Measurements from ENCODE around the gene AP4M1. TPM values are rescaled to one million over a fixed set of nuclear protein-coding genes. Genes with fewer than 3 reads are reported as not detected.

Gene AP4M1
- total and polyA plus RNA-seq, 2 donors (not counting 1 experiment from before 2014, with no cell fraction given), result 17.2 to 19.6 TPM

DNA sequence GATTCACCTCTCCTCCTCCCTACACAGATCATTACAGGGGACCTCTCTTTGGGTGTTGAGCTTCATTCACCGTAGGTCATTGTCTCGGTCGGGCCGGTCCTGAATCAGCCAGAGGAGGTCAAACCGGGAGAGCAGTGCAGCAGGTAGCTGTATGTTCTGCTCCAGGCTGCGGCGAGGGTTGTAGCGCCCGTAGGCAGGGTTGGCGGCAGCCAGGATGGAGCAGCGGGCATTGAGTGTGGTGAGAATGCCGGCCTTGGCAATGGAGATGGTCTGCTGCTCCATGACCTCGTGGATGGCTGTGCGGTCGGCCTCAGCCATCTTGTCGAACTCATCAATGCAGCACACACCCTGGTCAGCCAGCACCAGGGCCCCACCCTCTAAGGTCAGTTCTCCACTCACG is 5.7 kb upstream of the AP4M1 start:
- H3K36me3 ChIP-seq (ENCODE audit: control insufficient read depth, insufficient read depth, low read length), result peaks cover 62% of the 10 kb centered on the region
- H3K79me2 ChIP-seq (ENCODE audit: control insufficient read depth, insufficient read depth, low read length), result peaks cover 40% of the 10 kb centered on the region
- no peak overlapping the region for H3K9ac ChIP-seq (ENCODE audit: insufficient read depth, low read length)
- H3K4me1 ChIP-seq (ENCODE audit: control insufficient read depth, extremely low read depth, insufficient read depth, low read length), result peaks cover 4% of the 10 kb centered on the region
- TF ChIP-seq, protein P1, sequence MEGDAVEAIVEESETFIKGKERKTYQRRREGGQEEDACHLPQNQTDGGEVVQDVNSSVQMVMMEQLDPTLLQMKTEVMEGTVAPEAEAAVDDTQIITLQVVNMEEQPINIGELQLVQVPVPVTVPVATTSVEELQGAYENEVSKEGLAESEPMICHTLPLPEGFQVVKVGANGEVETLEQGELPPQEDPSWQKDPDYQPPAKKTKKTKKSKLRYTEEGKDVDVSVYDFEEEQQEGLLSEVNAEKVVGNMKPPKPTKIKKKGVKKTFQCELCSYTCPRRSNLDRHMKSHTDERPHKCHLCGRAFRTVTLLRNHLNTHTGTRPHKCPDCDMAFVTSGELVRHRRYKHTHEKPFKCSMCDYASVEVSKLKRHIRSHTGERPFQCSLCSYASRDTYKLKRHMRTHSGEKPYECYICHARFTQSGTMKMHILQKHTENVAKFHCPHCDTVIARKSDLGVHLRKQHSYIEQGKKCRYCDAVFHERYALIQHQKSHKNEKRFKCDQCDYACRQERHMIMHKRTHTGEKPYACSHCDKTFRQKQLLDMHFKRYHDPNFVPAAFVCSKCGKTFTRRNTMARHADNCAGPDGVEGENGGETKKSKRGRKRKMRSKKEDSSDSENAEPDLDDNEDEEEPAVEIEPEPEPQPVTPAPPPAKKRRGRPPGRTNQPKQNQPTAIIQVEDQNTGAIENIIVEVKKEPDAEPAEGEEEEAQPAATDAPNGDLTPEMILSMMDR (conservative IDR thresholded peaks at IDR 0.05 in 1 of 2, IDR thresholded peaks at IDR 0.05 in 1 of 2; ENCODE audit: low read depth in 1 of 2, low read length in 2 of 2), result no peak
- no peak for TF ChIP-seq EZH2 (IDR thresholded peaks at IDR 0.05; ENCODE audit: low read length, missing control alignments)
- no peak overlapping the region for H3K4me3 ChIP-seq (replicated peaks in 1 of 4; ENCODE audit: control extremely low read depth in 1 of 4, insufficient read depth in 1 of 4, low read depth in 3 of 4, low read length in 4 of 4)
- H3K27ac ChIP-seq (ENCODE audit: insufficient read depth, low read length), result no peak overlapping the region
- no peak for DNase-seq (ENCODE audit: low read depth in 2 of 2)
- H3K4me2 ChIP-seq (ENCODE audit: extremely low read depth, insufficient read depth, low read length), result no peak overlapping the region
- H3K27me3 ChIP-seq (ENCODE audit: control insufficient read depth, insufficient read depth, low read length), result no peaks in the 10 kb centered on the region
- H4K20me1 ChIP-seq (ENCODE audit: control insufficient read depth, extremely low read depth, insufficient read depth, low read length), result no peaks in the 10 kb centered on the region
- H3K9me3 ChIP-seq (ENCODE audit: control insufficient read depth, insufficient read depth, low read depth, low read length), result no peaks in the 10 kb centered on the region
- H2AFZ ChIP-seq (ENCODE audit: low read length), result no peak overlapping the region

DNA sequence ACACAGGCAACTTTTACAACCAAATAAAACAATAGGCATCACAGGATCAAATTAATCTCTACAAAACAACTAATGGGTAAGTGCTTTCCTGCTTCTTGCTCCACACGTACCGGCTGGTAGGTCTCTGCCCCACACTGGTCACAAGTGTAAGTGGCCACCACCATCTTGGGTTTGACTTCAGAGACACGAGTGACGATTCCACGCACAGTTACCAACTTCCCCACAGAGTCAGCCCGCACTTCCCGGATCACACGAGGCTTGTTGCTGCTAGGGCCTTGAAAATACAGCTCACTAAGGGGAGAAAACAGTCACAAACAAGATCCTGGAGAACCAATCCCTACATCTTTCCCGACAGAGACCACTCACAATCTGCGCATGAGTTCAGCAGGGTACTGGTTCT is 2.5 kb upstream of the AP4M1 start:
- Histone ChIP-seq H3K4me1 (ENCODE audit: control insufficient read depth, extremely low read depth, insufficient read depth, low read length) (peaks cover 7% of the 10 kb centered on the region), H3K9ac (ENCODE audit: insufficient read depth, low read length) (no peak overlapping the region), H3K36me3 (ENCODE audit: control insufficient read depth, insufficient read depth, low read length) (peaks cover 33% of the 10 kb centered on the region), H2AFZ (ENCODE audit: low read length) (no peak overlapping the region), H3K27ac (ENCODE audit: insufficient read depth, low read length) (no peak overlapping the region), H3K9me3 (ENCODE audit: control insufficient read depth, insufficient read depth, low read depth, low read length) (no peaks in the 10 kb centered on the region), H3K4me2 (ENCODE audit: extremely low read depth, insufficient read depth, low read length) (no peak overlapping the region), H3K79me2 (ENCODE audit: control insufficient read depth, insufficient read depth, low read length) (peaks cover 33% of the 10 kb centered on the region), H3K27me3 (ENCODE audit: control insufficient read depth, insufficient read depth, low read length) (no peaks in the 10 kb centered on the region), H4K20me1 (ENCODE audit: control insufficient read depth, extremely low read depth, insufficient read depth, low read length) (no peaks in the 10 kb centered on the region), H3K4me3 (replicated peaks in 1 of 4; ENCODE audit: control extremely low read depth in 1 of 4, insufficient read depth in 1 of 4, low read depth in 3 of 4, low read length in 4 of 4) (peak overlapping the region in 2 of 4 experiments; percentile 81 to 88)
- TF ChIP-seq, protein P1 (conservative IDR thresholded peaks at IDR 0.05 in 1 of 2, IDR thresholded peaks at IDR 0.05 in 1 of 2; ENCODE audit: low read depth in 1 of 2, low read length in 2 of 2), result no peak
- no peak for TF ChIP-seq EZH2 (IDR thresholded peaks at IDR 0.05; ENCODE audit: low read length, missing control alignments)
- no peak for DNase-seq (ENCODE audit: low read depth in 2 of 2)

DNA sequence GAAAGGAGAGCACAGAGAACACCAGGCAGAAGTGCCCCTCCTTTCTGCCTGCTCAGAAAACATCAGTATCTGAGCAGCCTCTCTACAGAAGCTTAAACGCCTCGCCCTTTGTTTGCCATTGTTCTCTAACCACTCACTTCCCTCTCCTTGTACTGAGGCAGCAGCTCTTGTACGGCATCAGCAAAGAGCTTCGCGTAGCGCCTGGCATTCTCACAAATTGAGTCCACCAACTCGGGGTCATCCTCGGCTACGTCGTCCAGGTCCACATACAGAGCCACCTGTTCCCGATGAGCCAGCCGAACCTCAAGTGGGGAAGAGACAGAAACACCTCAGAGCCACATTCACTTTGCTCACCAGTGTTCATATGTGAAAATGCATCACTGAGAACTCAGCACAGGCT is 2.0 kb upstream of the AP4M1 start:
- H3K9me3 ChIP-seq (ENCODE audit: control insufficient read depth, insufficient read depth, low read depth, low read length), result no peaks in the 10 kb centered on the region
- H3K9ac ChIP-seq (ENCODE audit: insufficient read depth, low read length), result no peak overlapping the region
- peak overlapping the region; percentile 79 for H3K4me2 ChIP-seq (ENCODE audit: extremely low read depth, insufficient read depth, low read length)
- peaks cover 30% of the 10 kb centered on the region for H3K79me2 ChIP-seq (ENCODE audit: control insufficient read depth, insufficient read depth, low read length)
- no peaks in the 10 kb centered on the region for H3K27me3 ChIP-seq (ENCODE audit: control insufficient read depth, insufficient read depth, low read length)
- no peak overlapping the region for H3K27ac ChIP-seq (ENCODE audit: insufficient read depth, low read length)
- H2AFZ ChIP-seq (ENCODE audit: low read length), result no peak overlapping the region
- no peak for DNase-seq (ENCODE audit: low read depth in 2 of 2)
- peak overlapping the region; percentile 77 to 90 (median 84) for H3K4me3 ChIP-seq (replicated peaks in 1 of 4; ENCODE audit: control extremely low read depth in 1 of 4, insufficient read depth in 1 of 4, low read depth in 3 of 4, low read length in 4 of 4)
- TF ChIP-seq, protein P1 (conservative IDR thresholded peaks at IDR 0.05 in 1 of 2, IDR thresholded peaks at IDR 0.05 in 1 of 2; ENCODE audit: low read depth in 1 of 2, low read length in 2 of 2), result no peak
- TF ChIP-seq EZH2 (IDR thresholded peaks at IDR 0.05; ENCODE audit: low read length, missing control alignments), result no peak
- peaks cover 29% of the 10 kb centered on the region for H3K36me3 ChIP-seq (ENCODE audit: control insufficient read depth, insufficient read depth, low read length)
- no peaks in the 10 kb centered on the region for H4K20me1 ChIP-seq (ENCODE audit: control insufficient read depth, extremely low read depth, insufficient read depth, low read length)
- peaks cover 7% of the 10 kb centered on the region for H3K4me1 ChIP-seq (ENCODE audit: control insufficient read depth, extremely low read depth, insufficient read depth, low read length)

Measured in fibroblast of lung (primary cell).